Suprapubic skin (tissue), 4 donors: Measurements from ENCODE around the gene PTBP3.

ENCODE experiments used
- EP300 ChIP-seq: sonication (generic); formaldehyde crosslinking; IDR thresholded peaks from one replicate; pipeline ENCODE4 v1.6.1; 2017; ENCODE audit warnings: antibody characterized with exemption
- POLR2A ChIP-seq, 2 donors: fragments of 450-650 bp; IDR thresholded peaks; one replicate each; pipeline ENCODE4 v1.6.1; 2017; ENCODE audit warnings: antibody characterized with exemption in 2 of 2, mild to moderate bottlenecking in 2 of 2, moderate library complexity in 2 of 2
- POLR2AphosphoS5 ChIP-seq, 3 donors: sonication (generic); formaldehyde crosslinking; IDR thresholded peaks; one replicate each; pipeline ENCODE4 v1.6.1; 2017; ENCODE audit warnings: antibody characterized with exemption in 3 of 3
- TF ChIP-seq, protein P1 (sequence below), 2 donors: fragments of 200-600 bp in 1 of 2; fragments of 450-650 bp in 1 of 2; sonication (generic) in 1 of 2; IDR thresholded peaks; one replicate each; pipeline ENCODE4 v1.5.1; 2016 to 2019; ENCODE audit warnings: antibody characterized with exemption in 2 of 2, mild to moderate bottlenecking in 1 of 2, moderate library complexity in 1 of 2

DNA sequence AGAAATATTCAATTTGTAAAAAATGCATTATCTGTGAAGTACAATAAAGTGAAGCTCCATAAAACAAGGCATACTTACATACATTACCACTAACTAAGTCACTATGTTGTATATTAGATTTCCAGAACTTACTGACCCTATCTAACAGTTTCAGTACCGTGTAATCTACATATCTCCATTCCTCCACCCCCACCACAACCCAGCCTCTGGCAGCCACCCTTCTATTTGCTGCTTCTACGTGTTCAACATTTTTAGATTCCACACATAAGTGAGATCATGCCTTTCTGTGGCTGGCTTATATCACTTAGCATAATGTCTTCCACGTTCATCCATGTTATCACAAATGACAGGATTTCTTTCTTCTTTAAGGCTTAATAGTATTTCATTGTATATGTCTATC lies 31.3 kb upstream of the PTBP3 start:
- TF ChIP-seq POLR2AphosphoS5 (IDR thresholded peaks at IDR 0.05), result no peak
- TF ChIP-seq, protein P1, sequence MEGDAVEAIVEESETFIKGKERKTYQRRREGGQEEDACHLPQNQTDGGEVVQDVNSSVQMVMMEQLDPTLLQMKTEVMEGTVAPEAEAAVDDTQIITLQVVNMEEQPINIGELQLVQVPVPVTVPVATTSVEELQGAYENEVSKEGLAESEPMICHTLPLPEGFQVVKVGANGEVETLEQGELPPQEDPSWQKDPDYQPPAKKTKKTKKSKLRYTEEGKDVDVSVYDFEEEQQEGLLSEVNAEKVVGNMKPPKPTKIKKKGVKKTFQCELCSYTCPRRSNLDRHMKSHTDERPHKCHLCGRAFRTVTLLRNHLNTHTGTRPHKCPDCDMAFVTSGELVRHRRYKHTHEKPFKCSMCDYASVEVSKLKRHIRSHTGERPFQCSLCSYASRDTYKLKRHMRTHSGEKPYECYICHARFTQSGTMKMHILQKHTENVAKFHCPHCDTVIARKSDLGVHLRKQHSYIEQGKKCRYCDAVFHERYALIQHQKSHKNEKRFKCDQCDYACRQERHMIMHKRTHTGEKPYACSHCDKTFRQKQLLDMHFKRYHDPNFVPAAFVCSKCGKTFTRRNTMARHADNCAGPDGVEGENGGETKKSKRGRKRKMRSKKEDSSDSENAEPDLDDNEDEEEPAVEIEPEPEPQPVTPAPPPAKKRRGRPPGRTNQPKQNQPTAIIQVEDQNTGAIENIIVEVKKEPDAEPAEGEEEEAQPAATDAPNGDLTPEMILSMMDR (IDR thresholded peaks at IDR 0.05), result no peak
- no peak for TF ChIP-seq POLR2A (IDR thresholded peaks at IDR 0.05)
- TF ChIP-seq EP300, result no peak
